NB4 (cell line): ENCODE results near the gene TTC27.

Experiments
- DNase-seq: peaks from one replicate; pipeline ENCODE4 v3.0.0; 2010; ENCODE audit warnings: low read depth
- H3K4me3 ChIP-seq: one replicate; pipeline ENCODE4 v1.5.1; 2011; ENCODE audit warnings: mild to moderate bottlenecking, low read depth, low read length, moderate library complexity
- CTCF ChIP-seq: IDR thresholded peaks from one replicate; pipeline ENCODE4 v1.5.1; 2012; ENCODE audit warnings: low read depth, low read length
- MYC ChIP-seq: IDR thresholded peaks from 2 replicates; pipeline ENCODE4 v1.6.1; 2011; ENCODE audit warnings: low read depth, low read length
- POLR2A ChIP-seq: IDR thresholded peaks from 2 replicates; pipeline ENCODE4 v1.6.1; 2011; ENCODE audit warnings: mild to moderate bottlenecking; ENCODE audit not compliant: insufficient read length; ENCODE audit errors: extremely low read depth
- TF ChIP-seq, protein P1 (sequence below): IDR thresholded peaks from 2 replicates; pipeline ENCODE4 v1.6.1; 2011; ENCODE audit warnings: low read depth, low read length

Gene TTC27

DNA sequence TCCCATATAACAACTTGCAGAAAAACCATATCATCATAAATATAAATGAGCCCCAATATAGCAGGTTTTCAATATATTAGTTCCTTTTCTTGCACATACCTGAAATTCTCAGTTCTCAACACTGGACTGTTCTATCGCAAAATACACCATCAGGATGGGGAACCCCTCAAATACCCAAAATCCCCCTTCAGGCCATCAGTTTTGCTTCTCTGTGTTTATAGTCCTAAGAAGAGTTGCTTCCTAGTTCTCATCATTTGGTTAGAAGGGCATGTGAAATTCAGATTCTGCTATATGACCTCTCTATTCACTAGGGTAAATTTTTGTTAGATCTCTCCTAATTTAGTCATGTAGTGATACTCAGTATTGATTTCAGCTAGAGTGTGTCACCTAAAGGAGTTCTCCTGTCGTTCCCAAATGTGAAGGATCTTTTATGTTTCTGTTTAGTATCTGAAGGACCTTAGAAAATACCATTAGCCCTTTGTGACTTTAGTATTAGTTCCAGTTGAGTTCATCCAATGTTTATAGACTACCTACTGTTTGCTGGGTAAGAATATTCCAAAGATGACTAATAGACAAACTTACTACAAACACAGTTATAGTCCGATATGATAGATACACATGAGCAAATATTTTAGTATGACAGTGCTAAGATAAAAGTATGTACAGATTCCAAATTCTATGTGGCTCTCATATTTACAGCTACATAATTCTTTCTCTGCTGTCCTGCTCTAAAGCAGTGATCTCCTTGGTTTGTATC, 115.8 kb downstream of the TTC27 start:
- no peak for DNase-seq
- no peak overlapping the region for H3K4me3 ChIP-seq
- TF ChIP-seq POLR2A (no peak), MYC (no peak), CTCF (no peak)
- TF ChIP-seq, protein P1, sequence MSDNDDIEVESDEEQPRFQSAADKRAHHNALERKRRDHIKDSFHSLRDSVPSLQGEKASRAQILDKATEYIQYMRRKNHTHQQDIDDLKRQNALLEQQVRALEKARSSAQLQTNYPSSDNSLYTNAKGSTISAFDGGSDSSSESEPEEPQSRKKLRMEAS = no peak

DNA sequence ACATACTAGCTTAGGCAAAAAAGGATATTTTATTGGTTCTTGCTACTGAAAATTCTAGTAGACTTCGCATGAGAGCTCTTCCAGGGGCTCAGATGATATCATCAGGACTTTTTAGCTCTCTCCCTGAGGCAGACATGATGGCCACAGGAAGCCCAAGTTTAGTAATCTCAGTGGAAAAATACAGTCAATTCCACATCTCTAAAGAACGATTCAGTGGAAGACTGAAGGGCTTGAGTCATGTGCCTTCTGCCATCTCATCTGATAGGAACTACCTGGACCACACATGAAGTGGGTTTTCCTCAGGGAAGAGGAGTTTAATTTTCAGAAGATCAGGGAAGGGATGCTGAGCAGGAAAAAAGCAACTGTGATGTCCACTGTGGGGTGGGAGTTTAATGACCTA, 117.3 kb downstream of the TTC27 start:
- TF ChIP-seq MYC (no peak), CTCF (no peak)
- no peak for DNase-seq
- no peak overlapping the region for H3K4me3 ChIP-seq

DNA sequence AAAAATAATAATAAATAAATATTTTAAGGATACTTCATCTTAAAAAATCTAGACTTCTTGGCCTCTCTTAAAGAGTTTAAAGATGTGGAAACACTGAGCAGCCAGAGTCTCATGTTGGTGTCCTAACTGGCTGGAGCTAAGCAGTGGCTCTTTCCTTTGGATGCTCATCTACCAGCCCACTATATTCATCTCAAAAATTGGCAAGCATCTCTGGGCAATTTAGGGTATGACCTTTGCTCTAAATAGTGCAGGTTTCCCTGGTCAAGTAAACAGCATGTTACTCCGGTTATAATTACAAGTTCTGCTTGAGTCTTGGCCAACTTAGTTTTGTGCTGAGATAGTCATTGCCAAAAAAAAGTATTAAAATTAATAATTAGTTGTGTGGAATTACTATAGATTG, 117.8 kb downstream of the TTC27 start:
- TF ChIP-seq, protein P1 = no peak
- TF ChIP-seq CTCF (no peak), POLR2A (no peak), MYC (no peak)
- no peak for DNase-seq
- no peak overlapping the region for H3K4me3 ChIP-seq

GRCh38 chr2:32746669-32747068, 118.8 kb downstream of the TTC27 start:
- DNase-seq = no peak
- TF ChIP-seq POLR2A = no peak
- TF ChIP-seq, protein P1 = no peak
- no peak for TF ChIP-seq CTCF
- no peak for TF ChIP-seq MYC
- no peak overlapping the region for H3K4me3 ChIP-seq

- no peak for DNase-seq
- no peak overlapping the region for H3K4me3 ChIP-seq
- no peak for TF ChIP-seq POLR2A
- TF ChIP-seq MYC = no peak
- TF ChIP-seq, protein P1 = no peak
- no peak for TF ChIP-seq CTCF
These were observed 120.3 kb downstream of the TTC27 start for GRCh38 chr2:32748158-32748557.

DNA sequence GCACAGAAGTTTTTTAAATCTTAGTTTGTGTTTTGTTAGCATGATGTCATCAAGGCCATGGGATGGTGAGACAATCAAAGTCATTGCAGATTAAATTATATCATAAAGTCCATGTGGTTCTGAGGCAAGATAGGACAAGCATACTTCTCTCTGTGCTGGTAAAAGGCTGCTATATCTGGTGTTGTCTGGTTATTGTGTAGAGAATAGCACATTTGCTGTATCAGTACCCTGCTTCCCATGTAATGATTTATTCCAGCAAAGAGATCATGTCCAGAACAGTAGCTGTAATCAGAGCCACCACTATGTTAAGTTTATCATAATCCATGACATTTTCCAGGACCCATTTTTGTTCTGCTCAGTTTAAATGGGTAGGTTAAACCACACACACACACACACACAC, 123.0 kb downstream of the TTC27 start:
- DNase-seq = no peak
- TF ChIP-seq CTCF (no peak), MYC (no peak), POLR2A (no peak)
- TF ChIP-seq, protein P1 = no peak
- no peak overlapping the region for H3K4me3 ChIP-seq
